HCT116 (cell line): Measurements from ENCODE around the gene CRACDL. TPM values are rescaled to one million over a fixed set of nuclear protein-coding genes. Genes with fewer than 3 reads are reported as not detected.

ENCODE experiments used
- ATAC-seq: fragments of 200-7000 bp; cut with Tn5 transposase; 2 replicates; pipeline ENCODE4 v1.9.1; 2020; ENCODE audit warnings: mild to moderate bottlenecking, moderate library complexity
- BruUV-seq: library from RNA; stranded (reverse); fragments of 400-500 nt; replicated peaks from 2 replicates; lab custom pipeline; 2021; lab: Mats Ljungman, UMichigan
- CTCF ChIA-PET: fragments of 300-600 bp; sonication (Branson Sonifier 250); formaldehyde crosslinking; loops from one replicate; lab custom pipeline; 2021; ENCODE audit warnings: antibody characterized with exemption; lab: Charles Lee
- POLR2A ChIA-PET: fragments of 300-600, 350-600 bp; sonication (Branson Sonifier 250); formaldehyde crosslinking; loops from one replicate; lab custom pipeline; 2021; ENCODE audit warnings: antibody characterized with exemption; lab: Charles Lee
- RAD21 ChIA-PET, 2 experiments: fragments of 300-600 bp; sonication (Branson Sonifier 250); formaldehyde crosslinking; loops; one replicate each; lab custom pipeline; 2023; ENCODE audit warnings: low total read pairs in 2 of 2; ENCODE audit not compliant: uncharacterized antibody in 2 of 2, unreplicated experiment in 2 of 2, low non-redundant PET in 1 of 2; lab: Charles Lee
- DNase-seq: peaks from one replicate; pipeline ENCODE4 v3.0.0-alpha.2; 2010; ENCODE audit warnings: low read depth, low spot score
- H2AFZ ChIP-seq: fragments of 200-600 bp; shearing (Covaris generic), sonication (generic); 2 replicates; pipeline ENCODE4 v1.6.1; 2017; ENCODE audit warnings: low read depth, mixed run types, mixed read lengths, antibody characterized with exemption, low read length; ENCODE audit not compliant: poor library complexity, severe bottlenecking
- H3K27ac ChIP-seq: 2 replicates; pipeline ENCODE4 v1.5.1; 2012; ENCODE audit warnings: low read depth, low read length
- H3K27me3 ChIP-seq: fragments of 200-600 bp; sonication (generic); 2 replicates; pipeline ENCODE4 v1.6.1; 2016; ENCODE audit warnings: mixed run types, low read length, mixed read lengths; ENCODE audit not compliant: insufficient read depth
- H3K36me3 ChIP-seq, 2 experiments: fragments of 200-500 bp in 1 of 2; fragments of 200-600 bp in 1 of 2; sonication (Bioruptor generic) in 1 of 2; sonication (generic) in 1 of 2; 2 replicates each; pipeline versions ENCODE4 v1.5.1 to v1.6.1; 2014 to 2016; ENCODE audit warnings: low read length in 2 of 2, inconsistent platforms in 1 of 2, mixed read lengths in 1 of 2, mixed run types in 1 of 2; ENCODE audit not compliant: insufficient read depth in 2 of 2, control insufficient read depth in 1 of 2
- H3K4me1 ChIP-seq, 2 experiments: fragments of 200-600 bp in 1 of 2; sonication (generic) in 1 of 2; 2 replicates each; pipeline versions ENCODE4 v1.5.1 to v1.6.1; 2012 to 2017; ENCODE audit warnings: low read length in 2 of 2, inconsistent platforms in 1 of 2, mild to moderate bottlenecking in 1 of 2, mixed read lengths in 1 of 2, mixed run types in 1 of 2, moderate library complexity in 1 of 2; ENCODE audit not compliant: insufficient read depth in 2 of 2, control insufficient read depth in 1 of 2
- H3K4me2 ChIP-seq: fragments of 200-600 bp; sonication (generic); 2 replicates; pipeline ENCODE4 v1.6.1; 2017; ENCODE audit warnings: mixed run types, low read length, mixed read lengths
- H3K4me3 ChIP-seq, 2 experiments: fragments of 200-600 bp in 1 of 2; sonication (generic) in 1 of 2; replicated peaks in 1 of 2; 2 replicates each; pipeline ENCODE4 v1.5.1; 2011 to 2016; ENCODE audit warnings: low read length in 2 of 2, control low read depth in 1 of 2, low read depth in 1 of 2, mild to moderate bottlenecking in 1 of 2, mixed read lengths in 1 of 2, mixed run types in 1 of 2
- H3K79me2 ChIP-seq: fragments of 200-600 bp; sonication (generic); 2 replicates; pipeline ENCODE4 v1.6.1; 2017; ENCODE audit warnings: mild to moderate bottlenecking, mixed run types, low read length, moderate library complexity, mixed read lengths; ENCODE audit not compliant: insufficient read depth
- H3K9ac ChIP-seq: fragments of 200-600 bp; sonication (generic); 2 replicates; pipeline ENCODE4 v1.6.1; 2016; ENCODE audit warnings: low read length, mixed read lengths
- H3K9me2 ChIP-seq: fragments of 200-600 bp; sonication (generic), shearing (Covaris generic); 2 replicates; pipeline ENCODE4 v1.6.1; 2017; ENCODE audit warnings: mixed run types, mild to moderate bottlenecking, moderate library complexity; ENCODE audit not compliant: insufficient read depth
- H3K9me3 ChIP-seq, 2 experiments: fragments of 200-500 bp in 1 of 2; fragments of 200-600 bp in 1 of 2; sonication (Bioruptor generic) in 1 of 2; sonication (generic) in 1 of 2; 2 replicates each; pipeline ENCODE4 v1.6.1; 2014 to 2017; ENCODE audit warnings: low read length in 2 of 2, mixed read lengths in 2 of 2, inconsistent platforms in 1 of 2, low read depth in 1 of 2, mild to moderate bottlenecking in 1 of 2, mixed run types in 1 of 2, moderate library complexity in 1 of 2; ENCODE audit not compliant: control insufficient read depth in 1 of 2, insufficient read depth in 1 of 2
- H4K20me1 ChIP-seq: fragments of 200-600 bp; sonication (generic), shearing (Covaris generic); 2 replicates; pipeline ENCODE4 v1.6.1; 2017; ENCODE audit warnings: mixed run types, mild to moderate bottlenecking, moderate library complexity; ENCODE audit not compliant: insufficient read depth
- JUND ChIP-seq: IDR thresholded peaks from 2 replicates; pipeline ENCODE4 v1.6.1; 2012
- SRF ChIP-seq: IDR thresholded peaks from 2 replicates; pipeline ENCODE4 v1.6.1; 2012; ENCODE audit warnings: low read depth
- ZFX ChIP-seq: fragments of 450-650 bp; IDR thresholded peaks from 2 replicates; pipeline ENCODE4 v1.6.1; 2017
- intact Hi-C: fragments of 100-400 bp; cut with micrococcal nuclease; formaldehyde crosslinking; loops from 2 replicates; pipeline ENCODE4 v1.10.0; 2022
- total RNA-seq: library from RNA; stranded (reverse); gene quantifications from one replicate; pipeline ENCODE4 v1.2.1, GENCODE V29; 2021; ENCODE audit not compliant: unreplicated experiment
- TF ChIP-seq, protein P1 (sequence below): IDR thresholded peaks from 2 replicates; pipeline ENCODE4 v1.6.1; 2011; ENCODE audit warnings: mild to moderate bottlenecking, low read length, moderate library complexity; ENCODE audit not compliant: insufficient replicate concordance; ENCODE audit errors: extremely low read depth
- TF ChIP-seq, protein P2 (sequence below): IDR thresholded peaks from 2 replicates; pipeline ENCODE4 v1.6.1; 2012; ENCODE audit warnings: low read depth

Gene CRACDL
- total RNA-seq, 1 experiment from 2014 or later: 1.1 TPM

DNA sequence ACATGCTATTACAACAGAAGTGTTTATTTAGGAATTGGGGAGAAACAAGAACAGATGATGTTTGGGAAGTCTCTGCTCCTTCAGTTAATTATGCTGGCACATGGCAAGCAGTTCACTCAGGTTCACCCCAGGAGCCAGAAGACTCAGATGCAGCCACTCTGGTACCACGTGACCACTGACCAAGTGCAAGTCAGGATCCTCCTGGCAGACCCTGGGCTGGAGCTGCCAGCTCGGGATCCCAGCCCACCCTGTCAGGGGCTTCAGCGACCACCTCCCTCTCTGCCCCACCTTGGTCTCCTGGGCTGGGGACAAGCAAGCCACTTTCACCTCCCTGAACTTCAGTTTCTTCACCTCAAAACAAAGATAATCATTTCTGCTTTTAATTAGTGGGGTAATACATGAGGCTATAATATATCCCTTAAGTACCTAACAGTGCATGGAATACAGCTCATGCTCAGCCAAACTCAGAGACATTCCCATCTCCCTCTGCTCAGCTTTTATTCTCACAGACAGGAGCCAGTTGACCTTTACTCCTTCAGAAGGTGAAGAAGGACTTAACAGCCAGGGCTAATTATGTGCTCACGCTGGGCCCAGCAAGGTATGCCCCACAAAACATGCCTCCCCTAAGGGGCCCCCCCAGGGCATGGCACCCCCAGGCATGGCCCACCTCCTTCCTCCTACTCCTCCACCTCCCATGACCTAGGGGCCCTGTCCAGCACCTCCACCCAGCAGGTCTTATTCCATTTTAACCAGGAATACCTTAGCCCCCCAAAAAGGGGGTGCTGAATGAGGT, 11.8 kb downstream of the CRACDL start:
- Histone ChIP-seq H2AFZ (no peak overlapping the region), H3K9ac (no peak overlapping the region), H3K4me1 (no peaks in the 10 kb centered on the region; a peak in 2 of 4 replicates), H3K79me2 (no peaks in the 10 kb centered on the region), H4K20me1 (no peaks in the 10 kb centered on the region), H3K4me3 (no peak overlapping the region), H3K9me3 (no peaks in the 10 kb centered on the region), H3K36me3 (no peaks in the 10 kb centered on the region), H3K27ac (no peak overlapping the region), H3K9me2 (no peaks in the 10 kb centered on the region), H3K27me3 (no peaks in the 10 kb centered on the region), H3K4me2 (no peak overlapping the region)
- ATAC-seq: no peak
- BruUV-seq: no TSS peak
- POLR2A ChIA-PET: no interaction called here
- RAD21 ChIA-PET: no interaction called here
- CTCF ChIA-PET: no interaction called here
- intact Hi-C loops: no loop called here
- no peak for TF ChIP-seq SRF
- TF ChIP-seq, protein P1, sequence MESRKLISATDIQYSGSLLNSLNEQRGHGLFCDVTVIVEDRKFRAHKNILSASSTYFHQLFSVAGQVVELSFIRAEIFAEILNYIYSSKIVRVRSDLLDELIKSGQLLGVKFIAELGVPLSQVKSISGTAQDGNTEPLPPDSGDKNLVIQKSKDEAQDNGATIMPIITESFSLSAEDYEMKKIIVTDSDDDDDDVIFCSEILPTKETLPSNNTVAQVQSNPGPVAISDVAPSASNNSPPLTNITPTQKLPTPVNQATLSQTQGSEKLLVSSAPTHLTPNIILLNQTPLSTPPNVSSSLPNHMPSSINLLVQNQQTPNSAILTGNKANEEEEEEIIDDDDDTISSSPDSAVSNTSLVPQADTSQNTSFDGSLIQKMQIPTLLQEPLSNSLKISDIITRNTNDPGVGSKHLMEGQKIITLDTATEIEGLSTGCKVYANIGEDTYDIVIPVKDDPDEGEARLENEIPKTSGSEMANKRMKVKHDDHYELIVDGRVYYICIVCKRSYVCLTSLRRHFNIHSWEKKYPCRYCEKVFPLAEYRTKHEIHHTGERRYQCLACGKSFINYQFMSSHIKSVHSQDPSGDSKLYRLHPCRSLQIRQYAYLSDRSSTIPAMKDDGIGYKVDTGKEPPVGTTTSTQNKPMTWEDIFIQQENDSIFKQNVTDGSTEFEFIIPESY: no peak
- TF ChIP-seq, protein P2, sequence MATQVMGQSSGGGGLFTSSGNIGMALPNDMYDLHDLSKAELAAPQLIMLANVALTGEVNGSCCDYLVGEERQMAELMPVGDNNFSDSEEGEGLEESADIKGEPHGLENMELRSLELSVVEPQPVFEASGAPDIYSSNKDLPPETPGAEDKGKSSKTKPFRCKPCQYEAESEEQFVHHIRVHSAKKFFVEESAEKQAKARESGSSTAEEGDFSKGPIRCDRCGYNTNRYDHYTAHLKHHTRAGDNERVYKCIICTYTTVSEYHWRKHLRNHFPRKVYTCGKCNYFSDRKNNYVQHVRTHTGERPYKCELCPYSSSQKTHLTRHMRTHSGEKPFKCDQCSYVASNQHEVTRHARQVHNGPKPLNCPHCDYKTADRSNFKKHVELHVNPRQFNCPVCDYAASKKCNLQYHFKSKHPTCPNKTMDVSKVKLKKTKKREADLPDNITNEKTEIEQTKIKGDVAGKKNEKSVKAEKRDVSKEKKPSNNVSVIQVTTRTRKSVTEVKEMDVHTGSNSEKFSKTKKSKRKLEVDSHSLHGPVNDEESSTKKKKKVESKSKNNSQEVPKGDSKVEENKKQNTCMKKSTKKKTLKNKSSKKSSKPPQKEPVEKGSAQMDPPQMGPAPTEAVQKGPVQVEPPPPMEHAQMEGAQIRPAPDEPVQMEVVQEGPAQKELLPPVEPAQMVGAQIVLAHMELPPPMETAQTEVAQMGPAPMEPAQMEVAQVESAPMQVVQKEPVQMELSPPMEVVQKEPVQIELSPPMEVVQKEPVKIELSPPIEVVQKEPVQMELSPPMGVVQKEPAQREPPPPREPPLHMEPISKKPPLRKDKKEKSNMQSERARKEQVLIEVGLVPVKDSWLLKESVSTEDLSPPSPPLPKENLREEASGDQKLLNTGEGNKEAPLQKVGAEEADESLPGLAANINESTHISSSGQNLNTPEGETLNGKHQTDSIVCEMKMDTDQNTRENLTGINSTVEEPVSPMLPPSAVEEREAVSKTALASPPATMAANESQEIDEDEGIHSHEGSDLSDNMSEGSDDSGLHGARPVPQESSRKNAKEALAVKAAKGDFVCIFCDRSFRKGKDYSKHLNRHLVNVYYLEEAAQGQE: no peak
- no peak for TF ChIP-seq ZFX
- no peak for TF ChIP-seq JUND
- no peak for DNase-seq
